KOPT-K1 (cell line): ENCODE measurements around the gene ITLN1.

Experiments used
- H3K27ac ChIP-seq: fragments of 200-600 bp; sonication (generic); 2 replicates; pipeline ENCODE4 v1.5.1; 2016; ENCODE audit warnings: antibody characterized with exemption, mild to moderate bottlenecking, low read depth, low read length; ENCODE audit not compliant: poor library complexity, severe bottlenecking
- H3K36me3 ChIP-seq: fragments of 200-600 bp; sonication (generic); 2 replicates; pipeline ENCODE4 v1.5.1; 2017; ENCODE audit warnings: antibody characterized with exemption, mild to moderate bottlenecking, low read length, moderate library complexity; ENCODE audit not compliant: insufficient read depth
- H3K9me3 ChIP-seq: fragments of 200-600 bp; sonication (generic); 2 replicates; pipeline ENCODE4 v1.5.1; 2017; ENCODE audit warnings: antibody characterized with exemption, low read length, mild to moderate bottlenecking; ENCODE audit not compliant: insufficient read depth, poor library complexity, severe bottlenecking

ITLN1 gene

DNA sequence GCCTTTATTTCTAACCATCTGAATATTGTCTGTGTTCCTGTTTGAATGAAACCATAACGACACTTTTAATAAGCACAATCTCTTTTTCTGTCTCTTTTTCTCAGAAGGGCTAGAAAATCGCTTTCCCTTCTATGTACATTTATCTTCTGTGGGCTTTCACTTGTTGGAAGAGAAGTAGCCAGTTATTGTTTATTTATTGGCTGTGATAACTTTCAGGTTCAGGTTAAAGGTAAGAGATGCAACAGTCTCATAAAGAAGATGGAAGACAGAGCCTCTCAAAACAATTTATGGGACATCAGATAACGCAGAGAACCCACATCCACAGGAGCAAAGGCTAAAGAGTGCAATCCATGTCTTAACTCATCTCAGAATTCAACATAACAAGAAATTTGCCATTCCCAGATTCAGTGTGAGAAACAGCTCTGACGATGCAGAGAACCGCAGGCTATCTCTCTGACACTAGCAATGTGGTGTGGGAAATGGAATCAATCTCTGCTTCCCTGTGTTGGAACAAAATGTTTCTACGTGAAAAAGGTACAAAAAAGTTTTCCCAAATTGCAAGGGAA, 18.2 kb downstream of the ITLN1 start:
- no peaks in the 10 kb centered on the region for H3K9me3 ChIP-seq
- H3K27ac ChIP-seq: no peak overlapping the region
- no peaks in the 10 kb centered on the region for H3K36me3 ChIP-seq

- H3K9me3 ChIP-seq: no peaks in the 10 kb centered on the region
- no peaks in the 10 kb centered on the region for H3K36me3 ChIP-seq
These were observed 18.8 kb downstream of the ITLN1 start for GRCh38 chr1:160866001-160866694.

GRCh38 chr1:160865337-160865736, 19.6 kb downstream of the ITLN1 start:
- Histone ChIP-seq H3K27ac (no peak overlapping the region), H3K36me3 (no peaks in the 10 kb centered on the region), H3K9me3 (no peaks in the 10 kb centered on the region)

More at GRCh38 chr1:160866001-160866694, 18.8 kb downstream of the ITLN1 start:
- no peak overlapping the region for H3K27ac ChIP-seq

GRCh38 chr1:160864173-160864572, 20.8 kb downstream of the ITLN1 start:
- H3K36me3 ChIP-seq: no peaks in the 10 kb centered on the region
- H3K27ac ChIP-seq: peak overlapping the region; percentile 76
- H3K9me3 ChIP-seq: no peaks in the 10 kb centered on the region

DNA sequence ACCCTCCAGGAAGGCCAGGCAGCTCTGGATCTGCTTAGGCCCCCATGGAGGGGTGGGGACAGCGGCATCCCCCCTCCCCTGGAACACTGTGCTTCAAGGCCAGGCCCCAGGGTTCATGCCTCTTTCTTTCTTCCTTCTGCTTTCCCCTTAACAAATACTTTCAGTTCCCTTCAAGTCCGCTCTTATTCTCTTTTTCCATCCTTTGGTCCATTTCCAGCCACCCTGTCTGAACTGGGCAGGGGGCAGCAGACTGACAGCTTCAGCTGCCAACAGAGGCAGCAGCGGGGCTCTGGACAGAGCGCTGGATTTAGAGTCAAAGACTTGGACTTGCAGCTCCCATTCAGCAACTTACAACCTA, 21.2 kb downstream of the ITLN1 start:
- no peaks in the 10 kb centered on the region for H3K36me3 ChIP-seq
- H3K27ac ChIP-seq: peak overlapping the region; percentile 76
- H3K9me3 ChIP-seq: no peaks in the 10 kb centered on the region

DNA sequence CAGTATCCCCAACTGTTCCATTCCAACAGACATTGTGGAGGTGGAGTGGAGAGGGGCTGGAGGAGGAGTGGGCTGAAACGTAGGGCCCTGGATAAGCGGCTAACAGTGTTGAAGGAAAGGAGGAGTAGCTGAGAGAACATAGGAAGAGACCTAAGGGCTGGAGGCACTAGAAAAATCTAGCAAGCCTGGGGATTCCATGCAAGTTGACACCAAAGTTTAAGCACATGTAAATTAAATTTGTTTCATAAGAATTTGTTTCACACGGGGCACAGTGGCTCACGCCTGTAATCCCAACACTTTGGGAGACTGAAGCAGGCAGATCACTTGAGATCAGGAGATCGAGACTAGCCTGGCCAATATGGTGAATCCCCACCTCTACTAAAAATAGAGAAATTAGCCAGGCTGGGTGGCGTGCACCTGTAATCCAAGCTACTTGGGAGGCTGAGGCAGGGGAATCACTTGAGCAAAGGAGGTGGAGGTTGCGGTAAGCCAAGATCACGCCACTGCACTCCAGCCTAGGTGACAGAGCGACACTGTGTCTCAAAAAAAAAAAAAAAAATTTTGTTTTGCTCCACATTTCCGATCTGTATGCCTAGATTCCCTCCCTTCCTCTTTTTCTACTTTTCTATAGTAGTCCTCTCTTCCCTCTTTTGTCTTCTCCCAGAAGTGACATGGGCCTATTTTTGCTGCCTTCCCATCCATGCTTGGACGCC, 21.8 kb downstream of the ITLN1 start:
- Histone ChIP-seq H3K9me3 (no peaks in the 10 kb centered on the region), H3K36me3 (no peaks in the 10 kb centered on the region), H3K27ac (peak overlapping the region; percentile 76)

DNA sequence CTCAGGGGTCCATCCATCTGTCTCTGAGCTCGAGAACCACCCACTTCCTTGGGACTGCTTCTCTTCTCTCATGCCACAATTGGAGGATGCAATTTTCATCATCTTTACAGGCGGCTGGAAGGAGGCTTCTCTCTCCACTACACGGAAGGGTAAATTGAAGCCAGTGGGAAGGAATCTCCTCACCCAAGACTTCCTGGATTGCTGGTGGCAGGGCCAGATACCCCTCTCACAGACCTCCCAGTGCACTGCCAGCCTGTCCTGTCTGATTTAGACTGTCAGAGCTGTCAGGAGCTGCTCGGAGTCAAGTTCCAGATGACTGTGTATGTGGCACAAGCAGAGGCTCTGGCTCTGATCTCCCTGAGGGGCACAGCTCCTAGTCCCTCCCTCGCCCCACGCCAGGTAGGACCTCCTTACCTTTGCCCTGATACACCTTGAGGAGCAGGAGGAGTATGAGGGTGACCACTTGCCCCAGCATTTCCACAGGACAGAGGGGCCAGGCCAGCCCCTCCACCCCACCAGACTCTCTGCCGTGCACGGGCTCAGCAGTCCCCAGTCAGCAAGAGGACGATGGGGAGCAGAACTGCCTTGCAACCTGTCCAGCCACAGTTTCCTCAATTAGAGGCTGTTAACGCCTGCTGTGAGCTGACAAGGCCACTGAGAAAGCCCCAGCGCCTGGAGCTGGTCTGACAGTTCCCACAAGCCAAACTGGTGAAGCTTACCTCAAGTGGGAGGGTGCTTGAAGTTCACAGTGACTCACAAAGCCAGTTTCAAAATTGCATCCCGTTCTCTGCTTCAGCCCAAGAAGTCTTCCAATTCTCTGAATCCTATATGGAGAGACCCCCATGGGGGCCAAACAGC, 22.5 kb downstream of the ITLN1 start, which contains the start of gene CD244:
TSS of gene CD244 (minus strand) at position 685 of the 858 bp plus-strand sequence. CDS start at position 475, 210 bp downstream.
- H3K36me3 ChIP-seq: no peaks in the 10 kb centered on the region
- no peaks in the 10 kb centered on the region for H3K9me3 ChIP-seq
- peak within 1 kb of the TSS; percentile 76 for H3K27ac ChIP-seq

GRCh38 chr1:160860840-160861505, 24.0 kb downstream of the ITLN1 start:
- no peaks in the 10 kb centered on the region for H3K9me3 ChIP-seq
- no peaks in the 10 kb centered on the region for H3K36me3 ChIP-seq
- H3K27ac ChIP-seq: peak overlapping the region; percentile 32

DNA sequence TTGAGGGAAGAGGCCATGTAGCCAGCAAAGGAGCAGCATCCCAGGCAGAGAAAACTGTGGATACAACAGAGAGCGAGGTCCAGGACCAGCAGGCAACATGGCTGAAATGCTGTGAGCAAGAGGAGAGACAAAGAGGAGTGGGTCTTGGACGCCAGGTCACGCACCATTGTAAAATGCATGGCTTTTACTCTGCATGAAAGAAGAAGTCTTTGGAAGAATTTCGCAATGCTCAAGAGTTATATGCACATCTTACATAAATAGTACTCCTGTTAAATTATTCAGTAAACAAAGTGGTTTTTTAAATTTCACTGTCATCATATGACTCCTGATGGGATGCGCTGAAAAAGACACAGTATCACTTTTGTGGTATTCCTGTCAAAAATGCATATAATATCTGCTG, 25.8 kb downstream of the ITLN1 start:
- no peak overlapping the region for H3K27ac ChIP-seq
- no peaks in the 10 kb centered on the region for H3K36me3 ChIP-seq
- no peaks in the 10 kb centered on the region for H3K9me3 ChIP-seq

GRCh38 chr1:160858507-160858906, 26.5 kb downstream of the ITLN1 start:
- Histone ChIP-seq H3K27ac (peak overlapping the region; percentile 12), H3K9me3 (no peaks in the 10 kb centered on the region), H3K36me3 (no peaks in the 10 kb centered on the region)

- Histone ChIP-seq H3K27ac (peak overlapping the region; percentile 12), H3K36me3 (no peaks in the 10 kb centered on the region), H3K9me3 (no peaks in the 10 kb centered on the region)
These were observed 26.9 kb downstream of the ITLN1 start for GRCh38 chr1:160858097-160858496.

GRCh38 chr1:160855181-160855981, 29.6 kb downstream of the ITLN1 start:
- peak overlapping the region; percentile 91 for H3K27ac ChIP-seq
- H3K9me3 ChIP-seq: no peaks in the 10 kb centered on the region
- H3K36me3 ChIP-seq: no peaks in the 10 kb centered on the region

DNA sequence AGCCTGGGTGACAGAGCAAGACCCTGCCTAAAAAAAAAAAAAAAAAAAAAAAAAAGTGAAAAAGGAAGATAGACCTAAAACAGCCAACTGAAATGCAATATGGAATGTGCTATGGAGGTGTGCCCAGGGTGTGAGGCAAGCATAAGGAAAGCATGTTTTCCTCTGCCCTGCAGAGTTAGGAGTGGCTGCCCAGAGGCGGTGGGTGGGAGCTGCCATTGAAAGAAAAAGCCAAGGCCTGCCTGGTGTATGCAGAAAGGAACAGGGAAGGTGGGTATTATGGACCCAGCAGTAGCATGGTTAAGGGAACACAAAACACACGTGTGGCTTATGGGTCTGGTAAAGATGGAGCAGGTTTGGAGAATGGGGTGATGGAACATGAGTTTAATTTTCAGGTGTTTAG, 31.2 kb downstream of the ITLN1 start:
- H3K9me3 ChIP-seq: no peaks in the 10 kb centered on the region
- H3K27ac ChIP-seq: peak overlapping the region; percentile 24
- H3K36me3 ChIP-seq: no peaks in the 10 kb centered on the region

DNA sequence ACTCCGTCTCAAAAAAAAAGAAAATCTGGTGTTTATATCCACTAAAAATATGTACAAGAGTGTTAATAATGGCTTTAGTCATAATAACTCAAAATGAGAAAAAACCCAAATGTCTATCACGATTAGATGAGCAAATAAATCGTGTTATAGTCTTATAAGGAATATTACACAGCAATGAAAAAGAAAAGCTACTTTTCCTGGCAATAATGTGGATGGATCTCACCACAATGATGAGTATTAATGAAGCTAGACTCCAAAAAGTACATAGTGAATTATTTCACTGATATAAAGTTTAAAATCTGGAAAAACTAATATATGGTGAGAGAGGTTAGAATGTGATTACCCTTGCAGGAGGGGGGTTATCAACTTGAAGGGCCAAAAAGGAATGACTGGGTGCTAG, 32.0 kb downstream of the ITLN1 start:
- no peaks in the 10 kb centered on the region for H3K36me3 ChIP-seq
- no peak overlapping the region for H3K27ac ChIP-seq
- H3K9me3 ChIP-seq: no peaks in the 10 kb centered on the region
